ENCODE data around the gene GOLGA3. TPM values are rescaled to one million over a fixed set of nuclear protein-coding genes. Genes with fewer than 3 reads are reported as not detected.

Gene GOLGA3
- total RNA-seq, 1 experiment from 2014 or later: 94.9 TPM

DNA sequence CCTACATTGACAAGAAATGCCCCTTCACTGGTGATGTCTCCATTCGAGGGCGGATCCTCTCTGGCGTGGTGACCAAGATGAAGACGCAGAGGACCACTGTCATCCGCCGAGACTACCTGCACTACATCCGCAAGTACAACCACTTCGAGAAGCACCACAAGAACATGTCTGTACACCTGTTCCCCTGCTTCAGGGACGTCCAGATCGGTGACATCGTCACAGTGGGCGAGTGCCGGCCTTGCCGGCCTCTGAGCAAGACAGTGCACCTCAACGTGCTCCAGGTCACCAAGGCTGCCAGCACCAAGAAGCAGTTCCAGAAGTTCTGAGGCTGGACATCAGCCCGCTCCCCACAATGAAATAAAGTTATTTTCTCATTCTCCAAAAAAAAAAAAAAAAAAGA, 2.8 kb downstream of the GOLGA3 start:
- TF ChIP-seq, protein P1, sequence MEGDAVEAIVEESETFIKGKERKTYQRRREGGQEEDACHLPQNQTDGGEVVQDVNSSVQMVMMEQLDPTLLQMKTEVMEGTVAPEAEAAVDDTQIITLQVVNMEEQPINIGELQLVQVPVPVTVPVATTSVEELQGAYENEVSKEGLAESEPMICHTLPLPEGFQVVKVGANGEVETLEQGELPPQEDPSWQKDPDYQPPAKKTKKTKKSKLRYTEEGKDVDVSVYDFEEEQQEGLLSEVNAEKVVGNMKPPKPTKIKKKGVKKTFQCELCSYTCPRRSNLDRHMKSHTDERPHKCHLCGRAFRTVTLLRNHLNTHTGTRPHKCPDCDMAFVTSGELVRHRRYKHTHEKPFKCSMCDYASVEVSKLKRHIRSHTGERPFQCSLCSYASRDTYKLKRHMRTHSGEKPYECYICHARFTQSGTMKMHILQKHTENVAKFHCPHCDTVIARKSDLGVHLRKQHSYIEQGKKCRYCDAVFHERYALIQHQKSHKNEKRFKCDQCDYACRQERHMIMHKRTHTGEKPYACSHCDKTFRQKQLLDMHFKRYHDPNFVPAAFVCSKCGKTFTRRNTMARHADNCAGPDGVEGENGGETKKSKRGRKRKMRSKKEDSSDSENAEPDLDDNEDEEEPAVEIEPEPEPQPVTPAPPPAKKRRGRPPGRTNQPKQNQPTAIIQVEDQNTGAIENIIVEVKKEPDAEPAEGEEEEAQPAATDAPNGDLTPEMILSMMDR (IDR thresholded peaks at IDR 0.05; ENCODE audit: unreplicated experiment): no peak
- no TSS peak for BruUV-seq (replicated peaks)
- Mint-ChIP-seq H3K27me3 (ENCODE audit: insufficient read depth, unreplicated experiment) (no peaks in the 10 kb centered on the region), H3K27ac (ENCODE audit: low read depth, unreplicated experiment) (no peak overlapping the region), H3K4me3 (ENCODE audit: unreplicated experiment) (no peak overlapping the region), H3K9me3 (ENCODE audit: unreplicated experiment) (no peaks in the 10 kb centered on the region), H3K4me1 (ENCODE audit: insufficient read depth, unreplicated experiment) (peaks cover 10% of the 10 kb centered on the region), H3K36me3 (ENCODE audit: insufficient read depth, unreplicated experiment) (peaks cover 71% of the 10 kb centered on the region)
- DNase-seq (ENCODE audit: unreplicated experiment): no peak
- ChIA-PET POLR2A (no interaction called here), CTCF (no interaction called here)
- intact Hi-C loops (cut with micrococcal nuclease): no loop called here

DNA sequence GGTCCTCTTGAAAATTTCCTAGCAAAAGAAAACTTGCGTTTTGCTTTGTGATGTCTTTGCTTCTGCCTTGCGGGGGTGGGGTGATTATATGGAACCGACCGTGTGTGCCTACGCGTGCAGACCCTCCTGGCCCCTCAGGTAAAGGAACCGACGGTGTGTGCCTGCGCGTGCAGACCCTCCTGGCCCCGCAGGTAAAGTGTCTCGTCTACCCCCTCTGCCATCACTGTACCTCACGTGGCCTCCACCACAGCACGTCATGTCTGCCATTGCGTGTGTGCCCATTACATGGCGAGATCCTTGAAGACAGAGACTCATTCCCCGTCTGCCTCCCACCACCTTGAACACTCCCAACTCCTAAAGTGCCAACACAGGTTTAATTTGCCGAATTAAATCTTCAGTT, 3.6 kb downstream of the GOLGA3 start:
- Mint-ChIP-seq H3K9me3 (ENCODE audit: unreplicated experiment) (no peaks in the 10 kb centered on the region), H3K4me3 (ENCODE audit: unreplicated experiment) (no peak overlapping the region), H3K27ac (ENCODE audit: low read depth, unreplicated experiment) (no peak overlapping the region), H3K27me3 (ENCODE audit: insufficient read depth, unreplicated experiment) (no peaks in the 10 kb centered on the region), H3K4me1 (ENCODE audit: insufficient read depth, unreplicated experiment) (peaks cover 10% of the 10 kb centered on the region), H3K36me3 (ENCODE audit: insufficient read depth, unreplicated experiment) (peaks cover 79% of the 10 kb centered on the region)
- POLR2A ChIA-PET: no interaction called here
- CTCF ChIA-PET: no interaction called here
- BruUV-seq (replicated peaks): no TSS peak
- intact Hi-C loops (cut with micrococcal nuclease): no loop called here
- DNase-seq (ENCODE audit: unreplicated experiment): no peak
- TF ChIP-seq, protein P1 (IDR thresholded peaks at IDR 0.05; ENCODE audit: unreplicated experiment): no peak

DNA sequence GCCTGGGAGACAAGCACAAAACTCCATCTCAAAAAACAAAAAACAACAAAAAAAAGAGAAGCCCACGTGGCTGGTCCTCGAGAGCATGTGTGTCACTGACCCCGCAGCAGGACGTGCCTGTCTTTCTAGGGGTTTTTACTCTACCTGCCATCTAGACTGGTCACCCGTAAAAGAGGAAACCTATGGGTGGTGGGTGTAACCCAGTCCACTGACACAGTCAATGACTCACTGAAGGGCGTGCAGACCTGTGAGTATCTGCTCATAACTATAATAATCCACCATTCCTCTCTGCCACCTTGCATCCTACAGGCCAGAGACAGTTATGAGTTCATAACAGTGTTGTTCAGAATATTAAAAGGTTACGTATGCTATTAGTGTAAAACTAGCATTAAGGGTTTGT, 4.6 kb downstream of the GOLGA3 start:
- H3K9me3 Mint-ChIP-seq (ENCODE audit: unreplicated experiment): no peaks in the 10 kb centered on the region
- ChIA-PET CTCF (no interaction called here), POLR2A (no interaction called here)
- peaks cover 10% of the 10 kb centered on the region for H3K4me1 Mint-ChIP-seq (ENCODE audit: insufficient read depth, unreplicated experiment)
- TF ChIP-seq, protein P1 (IDR thresholded peaks at IDR 0.05; ENCODE audit: unreplicated experiment): no peak
- no peak overlapping the region for H3K4me3 Mint-ChIP-seq (ENCODE audit: unreplicated experiment)
- peaks cover 88% of the 10 kb centered on the region for H3K36me3 Mint-ChIP-seq (ENCODE audit: insufficient read depth, unreplicated experiment)
- no peak overlapping the region for H3K27ac Mint-ChIP-seq (ENCODE audit: low read depth, unreplicated experiment)
- BruUV-seq (replicated peaks): no TSS peak
- no peaks in the 10 kb centered on the region for H3K27me3 Mint-ChIP-seq (ENCODE audit: insufficient read depth, unreplicated experiment)
- no peak for DNase-seq (ENCODE audit: unreplicated experiment)
- intact Hi-C loops (cut with micrococcal nuclease): no loop called here

DNA sequence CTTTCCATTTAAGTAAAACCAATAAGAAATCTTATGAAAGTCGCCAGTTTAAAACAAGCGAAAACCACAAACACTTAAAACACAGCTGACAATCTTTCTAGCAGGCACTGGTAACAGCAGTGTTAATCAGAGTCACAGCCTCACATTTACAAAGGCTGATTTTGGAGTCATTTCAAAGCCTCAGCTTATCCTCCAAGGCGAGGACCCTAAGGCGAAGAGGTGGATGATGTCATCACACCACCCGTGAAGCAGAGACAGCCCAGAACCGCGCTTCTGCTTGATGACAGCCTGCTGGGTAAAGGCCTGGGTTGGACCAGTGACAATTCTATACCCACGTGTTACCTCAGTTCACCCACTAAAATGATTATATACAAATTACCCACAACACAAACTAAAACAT, 10.1 kb downstream of the GOLGA3 start:
- POLR2A ChIA-PET: interaction anchor here (1.5 kb wide), 1 partner anchor 58 kb away, joined by 3 read pairs; no protein-coding TSS in a partner anchor
- H3K27me3 Mint-ChIP-seq (ENCODE audit: insufficient read depth, unreplicated experiment): no peaks in the 10 kb centered on the region
- no TSS peak for BruUV-seq (replicated peaks)
- no peak for DNase-seq (ENCODE audit: unreplicated experiment)
- H3K27ac Mint-ChIP-seq (ENCODE audit: low read depth, unreplicated experiment): no peak overlapping the region
- CTCF ChIA-PET: no interaction called here
- no peaks in the 10 kb centered on the region for H3K4me1 Mint-ChIP-seq (ENCODE audit: insufficient read depth, unreplicated experiment)
- TF ChIP-seq, protein P1 (IDR thresholded peaks at IDR 0.05; ENCODE audit: unreplicated experiment): no peak
- intact Hi-C loops (cut with micrococcal nuclease): no loop called here
- peaks cover 86% of the 10 kb centered on the region for H3K36me3 Mint-ChIP-seq (ENCODE audit: insufficient read depth, unreplicated experiment)
- no peak overlapping the region for H3K4me3 Mint-ChIP-seq (ENCODE audit: unreplicated experiment)
- no peaks in the 10 kb centered on the region for H3K9me3 Mint-ChIP-seq (ENCODE audit: unreplicated experiment)

All from MCF 10A (cell line).